Omental fat pad (tissue), 4 donors: ENCODE results near the gene NPY4R. TPM values are rescaled to one million over a fixed set of nuclear protein-coding genes. Genes with fewer than 3 reads are reported as not detected.
"Not testable (repeated sequence)": the region's sequence is repeated elsewhere in the genome, so short reads cannot be mapped to it uniquely, and the experiment has no call there.

Source experiments
- ATAC-seq: fragments of 150-250 bp; one replicate; pipeline ENCODE4 v1.9.1; 2016; ENCODE audit warnings: mild to moderate bottlenecking, moderate library complexity; ENCODE audit not compliant: low FRiP score
- DNase-seq: peaks from one replicate; pipeline ENCODE4 v3.0.0-alpha.2; 2019; ENCODE audit warnings: low spot score
- CTCF ChIP-seq, 3 donors: fragments of 450-650 bp; IDR thresholded peaks; one replicate each; pipeline ENCODE4 v1.5.1; 2016 to 2017; ENCODE audit warnings: antibody characterized with exemption in 3 of 3, mild to moderate bottlenecking in 3 of 3, moderate library complexity in 2 of 3
- total RNA-seq, 4 donors: library from RNA; depleted of rRNA; stranded (reverse); fragments of >200 nt; gene quantifications; one replicate each; pipeline ENCODE4 v1.1.0, GENCODE V29; 2016

Gene NPY4R
- under 1 TPM in 2 of 4 donors, not detected in 2; 0.24 to 0.95 TPM for total RNA-seq

GRCh38 chr10:46465765-46466164 is at the start of gene NPY4R:
NPY4R (minus strand) TSS chr10:46465958; CDS start chr10:46462635, 3,323 bp downstream.
- not testable (repeated sequence) for ATAC-seq, DNase-seq

- no peak for TF ChIP-seq CTCF (IDR thresholded peaks at IDR 0.05)
- ATAC-seq (no peak), DNase-seq (no peak)
These were observed 49.6 kb upstream of the NPY4R start for GRCh38 chr10:46515366-46515765.

GRCh38 chr10:46514899-46515298 is 49.1 kb upstream of the NPY4R start:
- no peak for TF ChIP-seq CTCF (IDR thresholded peaks at IDR 0.05)
- DNase-seq (no peak), ATAC-seq (no peak)

- TF ChIP-seq CTCF (IDR thresholded peaks at IDR 0.05), result no peak
- ATAC-seq (no peak), DNase-seq (no peak)
These were observed 48.7 kb upstream of the NPY4R start for GRCh38 chr10:46514431-46514861.

- not testable (repeated sequence) for ATAC-seq, DNase-seq
These were observed 47.6 kb upstream of the NPY4R start for GRCh38 chr10:46513333-46513732.

GRCh38 chr10:46512725-46513124 is 47.0 kb upstream of the NPY4R start:
- ATAC-seq, DNase-seq: not testable (repeated sequence)

GRCh38 chr10:46512002-46512401 is 46.2 kb upstream of the NPY4R start:
- ATAC-seq, DNase-seq: not testable (repeated sequence)

- DNase-seq, ATAC-seq: not testable (repeated sequence)
These were observed 34.2 kb upstream of the NPY4R start for GRCh38 chr10:46499990-46500389.

- not testable (repeated sequence) for DNase-seq, ATAC-seq
These were observed 33.4 kb upstream of the NPY4R start for GRCh38 chr10:46498985-46499703.

- DNase-seq, ATAC-seq: not testable (repeated sequence)
These were observed 32.1 kb upstream of the NPY4R start for GRCh38 chr10:46497878-46498277.

- DNase-seq, ATAC-seq: not testable (repeated sequence)
These were observed 31.6 kb upstream of the NPY4R start for GRCh38 chr10:46497401-46497800.

- not testable (repeated sequence) for ATAC-seq
These were observed 25.8 kb upstream of the NPY4R start for GRCh38 chr10:46491364-46492114.

GRCh38 chr10:46490285-46490684 is 24.5 kb upstream of the NPY4R start:
- not testable (repeated sequence) for ATAC-seq, DNase-seq

More at GRCh38 chr10:46491364-46492114, 25.8 kb upstream of the NPY4R start:
- DNase-seq, result not testable (repeated sequence)

- ATAC-seq, result not testable (repeated sequence)
These were observed 20.7 kb upstream of the NPY4R start for GRCh38 chr10:46486459-46486858.

GRCh38 chr10:46474746-46475320 is 9.1 kb upstream of the NPY4R start:
- DNase-seq, ATAC-seq: not testable (repeated sequence)

More at GRCh38 chr10:46486459-46486858, 20.7 kb upstream of the NPY4R start:
- DNase-seq, result not testable (repeated sequence)
